Activated naive CD8-positive, alpha-beta T cell treated with anti-CD3 and anti-CD28 coated beads, Interleukin-2, amount 50 U/mL, for 24 hours (primary cell): ENCODE results near the gene RBM5.

Source experiments
- ATAC-seq: fragments of 150-1000 bp; cut with Tn5 transposase; one replicate; pipeline ENCODE4 v1.10.0; 2021
- DNase-seq: peaks from one replicate; pipeline ENCODE4 v3.0.0; 2021
- H3K27ac Mint-ChIP-seq: one replicate; pipeline ENCODE4 v1.8.0; 2021; ENCODE audit warnings: mild to moderate bottlenecking, mixed read lengths
- H3K27me3 Mint-ChIP-seq: one replicate; pipeline ENCODE4 v1.8.0; 2021; ENCODE audit warnings: mixed read lengths
- H3K36me3 Mint-ChIP-seq: one replicate; pipeline ENCODE4 v1.8.0; 2021; ENCODE audit warnings: low read depth, mixed read lengths
- H3K4me1 Mint-ChIP-seq: one replicate; pipeline ENCODE4 v1.8.0; 2021; ENCODE audit warnings: mixed read lengths
- H3K4me3 Mint-ChIP-seq: one replicate; pipeline ENCODE4 v1.8.0; 2021; ENCODE audit warnings: mild to moderate bottlenecking, moderate library complexity, mixed read lengths
- H3K9me3 Mint-ChIP-seq: one replicate; pipeline ENCODE4 v1.8.0; 2021; ENCODE audit warnings: mixed read lengths

The RBM5 gene

GRCh38 chr3:50139718-50140423 lies 51.2 kb downstream of the RBM5 start:
- ATAC-seq: no peak
- Mint-ChIP-seq H3K4me1 (peaks cover 10% of the 10 kb centered on the region), H3K27ac (no peak overlapping the region), H3K36me3 (no peaks in the 10 kb centered on the region), H3K9me3 (no peaks in the 10 kb centered on the region), H3K27me3 (no peaks in the 10 kb centered on the region), H3K4me3 (no peak overlapping the region)
- DNase-seq: no peak

- ATAC-seq (no peak), DNase-seq (no peak)
- Mint-ChIP-seq H3K4me3 (no peak overlapping the region), H3K9me3 (no peaks in the 10 kb centered on the region), H3K4me1 (peaks cover 10% of the 10 kb centered on the region), H3K27ac (no peak overlapping the region), H3K27me3 (no peaks in the 10 kb centered on the region), H3K36me3 (no peaks in the 10 kb centered on the region)
Observed at GRCh38 chr3:50140990-50141389, 52.3 kb downstream of the RBM5 start.

- H3K36me3 Mint-ChIP-seq: no peaks in the 10 kb centered on the region
- H3K27me3 Mint-ChIP-seq: no peaks in the 10 kb centered on the region
- H3K9me3 Mint-ChIP-seq: no peaks in the 10 kb centered on the region
- H3K4me1 Mint-ChIP-seq: no peaks in the 10 kb centered on the region
- H3K4me3 Mint-ChIP-seq: no peak overlapping the region
- peak; percentile 60 for ATAC-seq
- DNase-seq: no peak
- H3K27ac Mint-ChIP-seq: no peak overlapping the region
Observed at GRCh38 chr3:50146316-50146901, 57.7 kb downstream of the RBM5 start.

GRCh38 chr3:50147016-50147415 lies 58.3 kb downstream of the RBM5 start:
- ATAC-seq (no peak), DNase-seq (no peak)
- H3K9me3 Mint-ChIP-seq: no peaks in the 10 kb centered on the region
- no peaks in the 10 kb centered on the region for H3K4me1 Mint-ChIP-seq
- no peaks in the 10 kb centered on the region for H3K36me3 Mint-ChIP-seq
- H3K4me3 Mint-ChIP-seq: no peak overlapping the region
- H3K27ac Mint-ChIP-seq: no peak overlapping the region
- H3K27me3 Mint-ChIP-seq: no peaks in the 10 kb centered on the region

- H3K27ac Mint-ChIP-seq: no peak overlapping the region
- no peaks in the 10 kb centered on the region for H3K36me3 Mint-ChIP-seq
- DNase-seq: no peak
- H3K27me3 Mint-ChIP-seq: no peaks in the 10 kb centered on the region
- no peaks in the 10 kb centered on the region for H3K9me3 Mint-ChIP-seq
- no peaks in the 10 kb centered on the region for H3K4me1 Mint-ChIP-seq
- ATAC-seq: no peak
- no peak overlapping the region for H3K4me3 Mint-ChIP-seq
Observed at GRCh38 chr3:50147447-50147846, 58.7 kb downstream of the RBM5 start.

GRCh38 chr3:50147861-50148260 lies 59.1 kb downstream of the RBM5 start:
- H3K36me3 Mint-ChIP-seq: no peaks in the 10 kb centered on the region

GRCh38 chr3:50150404-50150750 lies 61.7 kb downstream of the RBM5 start:
- Mint-ChIP-seq H3K27ac (no peak overlapping the region), H3K9me3 (no peaks in the 10 kb centered on the region), H3K4me3 (no peak overlapping the region), H3K4me1 (peaks cover 3% of the 10 kb centered on the region), H3K27me3 (peaks cover 14% of the 10 kb centered on the region), H3K36me3 (no peaks in the 10 kb centered on the region)
- DNase-seq: no peak
- no peak for ATAC-seq

More at GRCh38 chr3:50147861-50148260, 59.1 kb downstream of the RBM5 start:
- ATAC-seq (no peak), DNase-seq (no peak)
- H3K9me3 Mint-ChIP-seq: no peaks in the 10 kb centered on the region
- H3K27me3 Mint-ChIP-seq: no peaks in the 10 kb centered on the region
- H3K4me3 Mint-ChIP-seq: no peak overlapping the region
- no peak overlapping the region for H3K27ac Mint-ChIP-seq
- no peaks in the 10 kb centered on the region for H3K4me1 Mint-ChIP-seq

GRCh38 chr3:50150863-50151686 lies 62.4 kb downstream of the RBM5 start:
- no peak for DNase-seq

GRCh38 chr3:50151728-50152127 lies 63.0 kb downstream of the RBM5 start:
- H3K9me3 Mint-ChIP-seq: no peaks in the 10 kb centered on the region
- peaks cover 26% of the 10 kb centered on the region for H3K27me3 Mint-ChIP-seq
- H3K4me1 Mint-ChIP-seq: peaks cover 10% of the 10 kb centered on the region
- no peaks in the 10 kb centered on the region for H3K36me3 Mint-ChIP-seq
- no peak for ATAC-seq
- no peak overlapping the region for H3K4me3 Mint-ChIP-seq
- no peak for DNase-seq
- H3K27ac Mint-ChIP-seq: no peak overlapping the region

More at GRCh38 chr3:50150863-50151686, 62.4 kb downstream of the RBM5 start:
- Mint-ChIP-seq H3K36me3 (no peaks in the 10 kb centered on the region), H3K27ac (no peak overlapping the region), H3K4me1 (peaks cover 9% of the 10 kb centered on the region), H3K4me3 (no peak overlapping the region), H3K9me3 (no peaks in the 10 kb centered on the region), H3K27me3 (peaks cover 20% of the 10 kb centered on the region)
- no peak for ATAC-seq

GRCh38 chr3:50153782-50154475 lies 65.2 kb downstream of the RBM5 start:
- Mint-ChIP-seq H3K27me3 (peaks cover 35% of the 10 kb centered on the region), H3K36me3 (no peaks in the 10 kb centered on the region), H3K4me1 (peaks cover 10% of the 10 kb centered on the region), H3K4me3 (peak overlapping the region; percentile 65), H3K27ac (no peak overlapping the region), H3K9me3 (no peaks in the 10 kb centered on the region)
- DNase-seq: no peak
- no peak for ATAC-seq

- no peak for DNase-seq
- Mint-ChIP-seq H3K36me3 (no peaks in the 10 kb centered on the region), H3K9me3 (no peaks in the 10 kb centered on the region), H3K4me3 (peak overlapping the region; percentile 65), H3K4me1 (peaks cover 10% of the 10 kb centered on the region), H3K27me3 (peaks cover 35% of the 10 kb centered on the region), H3K27ac (no peak overlapping the region)
- peak; percentile 37 for ATAC-seq
Observed at GRCh38 chr3:50154476-50154839, 65.7 kb downstream of the RBM5 start.

GRCh38 chr3:50154840-50155490 lies 66.2 kb downstream of the RBM5 start, which contains the start of gene SEMA3F:
SEMA3F (plus strand) TSS chr3:50155324; CDS start chr3:50159623, 4,299 bp downstream.
- Mint-ChIP-seq H3K36me3 (no peaks in the 10 kb centered on the region), H3K9me3 (no peaks in the 10 kb centered on the region), H3K27ac (no peak within 1 kb of the TSS), H3K27me3 (peaks cover 35% of the 10 kb centered on the region), H3K4me1 (peaks cover 10% of the 10 kb centered on the region), H3K4me3 (peak within 1 kb of the TSS; percentile 69)
- ATAC-seq: peak; percentile 83
- DNase-seq: peak; percentile 64

- Mint-ChIP-seq H3K27ac (no peak overlapping the region), H3K9me3 (no peaks in the 10 kb centered on the region), H3K27me3 (peaks cover 35% of the 10 kb centered on the region), H3K36me3 (no peaks in the 10 kb centered on the region), H3K4me1 (peaks cover 10% of the 10 kb centered on the region), H3K4me3 (peak overlapping the region; percentile 69)
- DNase-seq (no peak), ATAC-seq (no peak)
Observed at GRCh38 chr3:50155491-50155878, 66.8 kb downstream of the RBM5 start.

GRCh38 chr3:50155891-50156290 lies 67.2 kb downstream of the RBM5 start:
- no peak overlapping the region for H3K27ac Mint-ChIP-seq
- DNase-seq (no peak), ATAC-seq (no peak)
- no peaks in the 10 kb centered on the region for H3K9me3 Mint-ChIP-seq
- peaks cover 35% of the 10 kb centered on the region for H3K27me3 Mint-ChIP-seq
- H3K4me1 Mint-ChIP-seq: peaks cover 10% of the 10 kb centered on the region
- H3K36me3 Mint-ChIP-seq: no peaks in the 10 kb centered on the region
- peak overlapping the region; percentile 69 for H3K4me3 Mint-ChIP-seq
